GM12878 (cell line): ENCODE results near the gene KRT38. TPM values are rescaled to one million over a fixed set of nuclear protein-coding genes. Genes with fewer than 3 reads are reported as not detected.

ENCODE experiments used
- ATAC-seq: fragments of 200-7000 bp; cut with Tn5 transposase; 3 replicates; pipeline ENCODE4 v1.9.1; 2020; ENCODE audit warnings: mild to moderate bottlenecking, moderate library complexity
- BruUV-seq: library from RNA; stranded (reverse); fragments of 400-500 nt; replicated peaks from 2 replicates; lab custom pipeline; 2021; lab: Mats Ljungman, UMichigan
- CTCF ChIA-PET: fragments of 300-600 bp; sonication (Branson Sonifier 250); formaldehyde crosslinking; extraction: SDS; loops from one replicate; lab custom pipeline; 2021; ENCODE audit warnings: inconsistent platforms; lab: Yijun Ruan, JAX
- POLR2A ChIA-PET: fragments of 350-600 bp; formaldehyde crosslinking; extraction: SDS; loops from one replicate; lab custom pipeline; 2021; ENCODE audit warnings: inconsistent platforms; lab: Charles Lee
- RAD21 ChIA-PET: fragments of 300-600 bp; sonication (Branson Sonifier 250); formaldehyde crosslinking; loops from one replicate; lab custom pipeline; 2023; ENCODE audit warnings: antibody characterized with exemption; ENCODE audit not compliant: unreplicated experiment; lab: Charles Lee
- SMC1A ChIA-PET: fragments of 300-600 bp; sonication (Branson Sonifier 250); formaldehyde crosslinking; loops from one replicate; lab custom pipeline; 2023; ENCODE audit not compliant: unreplicated experiment, uncharacterized antibody; lab: Charles Lee
- DNase-seq: peaks from one replicate; pipeline ENCODE4 v3.0.0-alpha.2; 2011; ENCODE audit warnings: low read depth, low spot score
- FAIRE-seq: peaks from 3 replicates; lab custom pipeline; 2011; peaks lifted over from hg19 to GRCh38; lab: Jason Lieb, UNC
- H2AFZ ChIP-seq: 2 replicates; pipeline ENCODE4 v1.6.0; 2011; ENCODE audit warnings: low read depth, low read length, control low read depth; ENCODE audit not compliant: control insufficient read depth
- H3K27ac ChIP-seq: 2 replicates; pipeline ENCODE4 v1.5.1; 2011; ENCODE audit warnings: control low read depth; ENCODE audit not compliant: control insufficient read depth, insufficient read depth
- H3K27me3 ChIP-seq, 2 experiments: replicated peaks in 1 of 2; 2 replicates each; pipeline versions ENCODE4 v1.6.0 to v1.6.1; 2011; ENCODE audit warnings: low read length in 1 of 2; ENCODE audit not compliant: control insufficient read depth in 2 of 2, insufficient read depth in 2 of 2
- H3K36me3 ChIP-seq, 2 experiments: 2 replicates each; pipeline ENCODE4 v1.5.1; 2011; ENCODE audit warnings: low read length in 1 of 2; ENCODE audit not compliant: control insufficient read depth in 2 of 2, insufficient read depth in 2 of 2
- H3K4me1 ChIP-seq: 2 replicates; pipeline ENCODE4 v1.6.1; 2011; ENCODE audit warnings: mild to moderate bottlenecking, low read length, moderate library complexity, mixed read lengths; ENCODE audit not compliant: control insufficient read depth, insufficient read depth
- H3K4me2 ChIP-seq: 2 replicates; pipeline ENCODE4 v1.6.0; 2011; ENCODE audit warnings: control low read depth; ENCODE audit not compliant: control insufficient read depth, insufficient read depth
- H3K4me3 ChIP-seq: fragments of 200-600 bp; sonication (generic); 2 replicates; pipeline ENCODE4 v1.5.1; 2016
- H3K79me2 ChIP-seq: 2 replicates; pipeline ENCODE4 v1.6.0; 2011; ENCODE audit warnings: low read length; ENCODE audit not compliant: control insufficient read depth, insufficient read depth
- H3K9ac ChIP-seq: 2 replicates; pipeline ENCODE4 v1.8.0; 2011; ENCODE audit warnings: low read length, control low read depth, mixed read lengths; ENCODE audit not compliant: control insufficient read depth, insufficient read depth
- H3K9me3 ChIP-seq: replicated peaks from 3 replicates; pipeline ENCODE4 v1.5.1; 2011; ENCODE audit warnings: mild to moderate bottlenecking, low read length; ENCODE audit not compliant: control insufficient read depth, insufficient read depth
- H4K20me1 ChIP-seq: 2 replicates; pipeline ENCODE4 v1.6.0; 2011; ENCODE audit not compliant: control insufficient read depth, insufficient read depth
- ESRRA ChIP-seq: IDR thresholded peaks from 2 replicates; pipeline ENCODE4 v1.6.1; 2012; ENCODE audit warnings: mild to moderate bottlenecking, low read length, improper control_type of control experiment
- HDAC2 ChIP-seq: fragments of 200-600 bp; sonication (generic); IDR thresholded peaks from 2 replicates; pipeline ENCODE4 v1.6.1; 2017
- JUNB ChIP-seq: IDR thresholded peaks from 2 replicates; pipeline ENCODE4 v1.6.1; 2016; ENCODE audit warnings: antibody characterized with exemption, mild to moderate bottlenecking
- LARP7 ChIP-seq: fragments of 450-650 bp; IDR thresholded peaks from 2 replicates; pipeline ENCODE4 v1.6.1; 2017; ENCODE audit warnings: mild to moderate bottlenecking
- MTA2 ChIP-seq: fragments of 450-650 bp; IDR thresholded peaks from 2 replicates; pipeline ENCODE4 v1.6.1; 2016; ENCODE audit warnings: low read depth, mild to moderate bottlenecking, moderate library complexity
- NBN ChIP-seq: fragments of 450-650 bp; IDR thresholded peaks from 2 replicates; pipeline ENCODE4 v1.6.1; 2016
- RFX5 ChIP-seq: IDR thresholded peaks from 2 replicates; pipeline ENCODE4 v1.6.1; 2011; ENCODE audit warnings: low read depth, low read length, improper control_type of control experiment
- SMC3 ChIP-seq: IDR thresholded peaks from 2 replicates; pipeline ENCODE4 v1.6.1; 2011; ENCODE audit warnings: low read length, improper control_type of control experiment, borderline replicate concordance
- STAT3 ChIP-seq: IDR thresholded peaks from 2 replicates; pipeline ENCODE4 v1.6.1; 2011; ENCODE audit warnings: low read depth, low read length, improper control_type of control experiment
- WRNIP1 ChIP-seq: IDR thresholded peaks from 2 replicates; pipeline ENCODE4 v1.6.1; 2011; ENCODE audit warnings: low read depth, low read length, improper control_type of control experiment, borderline replicate concordance
- ZNF274 ChIP-seq: IDR thresholded peaks from one replicate; pipeline ENCODE4 v1.8.0; 2011; ENCODE audit not compliant: insufficient read length, insufficient read depth
- WGBS: methylation state at CpG from one replicate; pipeline ENCODE4 v1.1.6; 2016; ENCODE audit warnings: low lambda C conversion rate; ENCODE audit not compliant: insufficient replicate concordance, insufficient coverage; ENCODE audit errors: missing lambda C conversion rate; 5-methylcytosine and 5-hydroxymethylcytosine counted together
- in situ Hi-C: fragments of 300-500 bp; cut with MboI; formaldehyde crosslinking; loops from 9 replicates; pipeline ENCODE4 v1.14.3; 2018; ENCODE audit warnings: mixed read lengths
- intact Hi-C: fragments of 100-400 bp; cut with micrococcal nuclease; formaldehyde crosslinking; loops from one replicate; pipeline ENCODE4 v1.14.2; 2022; ENCODE audit not compliant: unreplicated experiment
- polyA plus RNA-seq, 11 experiments: library from polyadenylated mRNA; depleted of rRNA in 4 of 11; unstranded in 6 of 11; stranded (reverse) in 5 of 11; fragments of >200 nt; fragmentation: Nextera tagmentation in 4 of 11; fragmentation: Illumina TruSeq in 1 of 11; extraction: Ambion mirVana in 4 of 11; extraction: Trizol in 1 of 11; gene quantifications; 1 replicate in 1 of 11; 2 replicates in 10 of 11; pipeline versions ENCODE4 v1.2.1 to v1.2.3, GENCODE V29; 2011 to 2016; ENCODE audit warnings: inconsistent platforms in 2 of 11, missing spikeins in 2 of 11, low read depth in 1 of 11
- total RNA-seq, 4 experiments: library from RNA; depleted of rRNA in 3 of 4; stranded (reverse); fragments of >200 nt in 3 of 4; fragmentation: Illumina TruSeq in 1 of 4; extraction: Trizol in 1 of 4; gene quantifications; 2 replicates each; pipeline versions ENCODE4 v1.2.1 to v1.2.3, GENCODE V29; 2013 to 2021
- TF ChIP-seq, protein P1 (sequence below): fragments of 450-650 bp; IDR thresholded peaks from 2 replicates; pipeline ENCODE4 v1.6.1; 2017; ENCODE audit warnings: borderline replicate concordance

The KRT38 gene
- total and polyA plus RNA-seq, 10 of the 15 experiments (the other 5 are each of a cell fraction or from before 2014, with no cell fraction given): not detected

GRCh38 chr17:41390411-41390938 lies 50.3 kb downstream of the KRT38 start:
- no peaks in the 10 kb centered on the region; a peak in 1 of 4 replicates for H3K27me3 ChIP-seq
- FAIRE-seq: no peak
- no peak overlapping the region for H3K4me3 ChIP-seq
- no peak for DNase-seq
- no peak for ATAC-seq
- RAD21 ChIA-PET: no interaction called here
- no peaks in the 10 kb centered on the region for H4K20me1 ChIP-seq
- H2AFZ ChIP-seq: no peak overlapping the region
- TF ChIP-seq ZNF274 (no peak), LARP7 (no peak)
- TF ChIP-seq, all 136 proteins: peak for 0
- Histone ChIP-seq H3K9ac (no peak overlapping the region), H3K4me1 (no peaks in the 10 kb centered on the region), H3K79me2 (no peaks in the 10 kb centered on the region), H3K27ac (no peak overlapping the region), H3K4me2 (no peak overlapping the region), H3K9me3 (no peaks in the 10 kb centered on the region; the same call in 2 of the 3 replicates), H3K36me3 (no peaks in the 10 kb centered on the region)
- ChIA-PET CTCF (interaction anchor here (1.2 kb wide), 1 partner anchor 68 kb away, joined by 3 read pairs; no protein-coding TSS in a partner anchor), SMC1A (interaction anchor here (0.8 to 1.5 kb wide), 4 partner anchors 8 to 438 kb away, joined by 3 read pairs; partner anchors contain the start of gene KRT34), POLR2A (no interaction called here)
- intact Hi-C loops (no loop called here), in situ Hi-C loops (no loop called here)
- 20% methylated on average over 7 of the region's 7 CpGs for WGBS
- BruUV-seq: no TSS peak

- ChIA-PET RAD21 (no interaction called here), SMC1A (interaction anchor here (1.3 kb wide), 1 partner anchor 87 kb away, joined by 3 read pairs; no protein-coding TSS in a partner anchor), POLR2A (no interaction called here), CTCF (no interaction called here)
- Histone ChIP-seq H3K4me3 (no peak overlapping the region), H3K4me2 (no peak overlapping the region), H3K79me2 (no peaks in the 10 kb centered on the region), H3K27ac (no peak overlapping the region), H4K20me1 (no peaks in the 10 kb centered on the region), H3K27me3 (no peaks in the 10 kb centered on the region), H3K9me3 (no peaks in the 10 kb centered on the region; the same call in 2 of the 3 replicates), H3K4me1 (no peaks in the 10 kb centered on the region), H3K36me3 (no peaks in the 10 kb centered on the region), H2AFZ (no peak overlapping the region), H3K9ac (no peak overlapping the region)
- DNase-seq (no peak), FAIRE-seq (no peak), ATAC-seq (no peak)
- no TSS peak for BruUV-seq
- TF ChIP-seq, protein P1, sequence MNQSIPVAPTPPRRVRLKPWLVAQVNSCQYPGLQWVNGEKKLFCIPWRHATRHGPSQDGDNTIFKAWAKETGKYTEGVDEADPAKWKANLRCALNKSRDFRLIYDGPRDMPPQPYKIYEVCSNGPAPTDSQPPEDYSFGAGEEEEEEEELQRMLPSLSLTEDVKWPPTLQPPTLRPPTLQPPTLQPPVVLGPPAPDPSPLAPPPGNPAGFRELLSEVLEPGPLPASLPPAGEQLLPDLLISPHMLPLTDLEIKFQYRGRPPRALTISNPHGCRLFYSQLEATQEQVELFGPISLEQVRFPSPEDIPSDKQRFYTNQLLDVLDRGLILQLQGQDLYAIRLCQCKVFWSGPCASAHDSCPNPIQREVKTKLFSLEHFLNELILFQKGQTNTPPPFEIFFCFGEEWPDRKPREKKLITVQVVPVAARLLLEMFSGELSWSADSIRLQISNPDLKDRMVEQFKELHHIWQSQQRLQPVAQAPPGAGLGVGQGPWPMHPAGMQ: no peak
- TF ChIP-seq WRNIP1: no peak
- TF ChIP-seq RFX5: no peak
- TF ChIP-seq ESRRA: no peak
- no peak for TF ChIP-seq STAT3
- no peak for TF ChIP-seq NBN
- TF ChIP-seq MTA2: no peak
- TF ChIP-seq JUNB: no peak
- TF ChIP-seq SMC3: no peak
- TF ChIP-seq HDAC2: no peak
- in situ Hi-C loops: no loop called here
- intact Hi-C loops: no loop called here
- WGBS: 0% methylated on average over 4 of the region's 4 CpGs
These were observed 53.1 kb downstream of the KRT38 start for GRCh38 chr17:41387670-41388069.
